Measurements from ENCODE around the gene CSRP1.
A peak's percentile ranks its signal among the peaks of the same experiment; 100 is the strongest.
"Not testable (repeated sequence)": the region's sequence is repeated elsewhere in the genome, so short reads cannot be mapped to it uniquely, and the experiment has no call there.

The CSRP1 gene

GRCh38 chr1:201537891-201538611, 31.1 kb upstream of the CSRP1 start:
- DNase-seq = no peak

- no peak for DNase-seq
These were observed 30.5 kb upstream of the CSRP1 start for GRCh38 chr1:201537467-201537866.

- no peak for DNase-seq
These were observed 30.1 kb upstream of the CSRP1 start for GRCh38 chr1:201537028-201537427.

- no peak for DNase-seq
These were observed 29.6 kb upstream of the CSRP1 start for GRCh38 chr1:201536558-201536957.

GRCh38 chr1:201535919-201536245, 29.0 kb upstream of the CSRP1 start:
- DNase-seq = no peak

GRCh38 chr1:201535046-201535918, 28.4 kb upstream of the CSRP1 start:
- no peak for DNase-seq

- DNase-seq = no peak
These were observed 26.9 kb upstream of the CSRP1 start for GRCh38 chr1:201533836-201534235.

GRCh38 chr1:201531551-201532425, 24.9 kb upstream of the CSRP1 start:
- no peak for DNase-seq

- DNase-seq = peak; percentile 17
These were observed 24.0 kb upstream of the CSRP1 start for GRCh38 chr1:201530741-201531531.

- DNase-seq = no peak
These were observed 21.8 kb upstream of the CSRP1 start for GRCh38 chr1:201528631-201529252.

GRCh38 chr1:201527879-201528278, 21.0 kb upstream of the CSRP1 start:
- no peak for DNase-seq

GRCh38 chr1:201525193-201525778, 18.4 kb upstream of the CSRP1 start:
- DNase-seq = no peak

GRCh38 chr1:201520046-201520575, 13.2 kb upstream of the CSRP1 start:
- not testable (repeated sequence) for DNase-seq

GRCh38 chr1:201518071-201518470, 11.1 kb upstream of the CSRP1 start:
- DNase-seq = no peak

- no peak for DNase-seq
These were observed 10.7 kb upstream of the CSRP1 start for GRCh38 chr1:201517631-201518030.

GRCh38 chr1:201516511-201517127, 9.7 kb upstream of the CSRP1 start:
- DNase-seq = no peak

GRCh38 chr1:201515895-201516294, 9.0 kb upstream of the CSRP1 start:
- no peak for DNase-seq

GRCh38 chr1:201515062-201515750, 8.3 kb upstream of the CSRP1 start:
- DNase-seq = no peak

GRCh38 chr1:201514466-201514865, 7.5 kb upstream of the CSRP1 start:
- no peak for DNase-seq
